ENCODE data around the gene MGLL. TPM values are rescaled to one million over a fixed set of nuclear protein-coding genes. Genes with fewer than 3 reads are reported as not detected.

MGLL gene
- total and polyA plus RNA-seq, 9 of the 15 experiments (the other 6 are each of a cell fraction or from before 2014, with no cell fraction given), result 0.12 to 0.32 (median 0.18) TPM; not detected in 6

GRCh38 chr3:127665586-127665985 lies 156.7 kb downstream of the MGLL start:
- Histone ChIP-seq H3K79me2 (ENCODE audit: control insufficient read depth, insufficient read depth, low read length) (no peaks in the 10 kb centered on the region), H3K9ac (ENCODE audit: insufficient read depth in 1 of 2, low read depth in 2 of 2, low read length in 2 of 2) (no peak overlapping the region), H3K4me2 (ENCODE audit: insufficient read depth, low read length) (no peak overlapping the region), H3K27me3 (ENCODE audit: control insufficient read depth in 2 of 2, insufficient read depth in 2 of 2, low read length in 2 of 2) (no peaks in the 10 kb centered on the region), H3K9me1 (ENCODE audit: control insufficient read depth, insufficient read depth, low read length) (no peaks in the 10 kb centered on the region), H2AFZ (ENCODE audit: low read depth, low read length) (no peak overlapping the region), H3K36me3 (ENCODE audit: control insufficient read depth, insufficient read depth, low read length) (peaks cover 41% of the 10 kb centered on the region; the same call in 1 of the 3 replicates), H3K4me1 (replicated peaks in 1 of 2; ENCODE audit: control insufficient read depth in 2 of 2, insufficient read depth in 2 of 2, low read length in 2 of 2) (no peaks in the 10 kb centered on the region; a peak in 1 of 5 replicates), H3K4me3 (no peak overlapping the region), H3K27ac (ENCODE audit: extremely low read depth, low read depth, low read length) (no peak overlapping the region), H4K20me1 (replicated peaks; ENCODE audit: control insufficient read depth, insufficient read depth, low read length) (no peaks in the 10 kb centered on the region), H3K9me3 (replicated peaks; ENCODE audit: control insufficient read depth, insufficient read depth, low read depth, low read length) (no peaks in the 10 kb centered on the region)
- in situ Hi-C loops (cut with MboI), result no loop called here
- ChIA-PET CTCF (ENCODE audit: low intra/inter-chr PET ratio) (no interaction called here), POLR2A (no interaction called here)
- no peak for DNase-seq (ENCODE audit: extremely low read depth in 1 of 4, low spot score in 3 of 4)
- no TSS peak for BruUV-seq (replicated peaks)
- 89% methylated on average over 2 of the region's 3 CpGs for WGBS (ENCODE audit: insufficient coverage, low coverage, missing lambda C conversion rate)
- no peak for ATAC-seq
- no peak for FAIRE-seq
- intact Hi-C loops (cut with micrococcal nuclease), result no loop called here
- TF ChIP-seq GATAD2B (IDR thresholded peaks at IDR 0.05; ENCODE audit: borderline replicate concordance) (no peak), CEBPG (CRISPR knock-in tag; IDR thresholded peaks at IDR 0.05) (no peak), CEBPG (tag; conservative IDR thresholded peaks at IDR 0.05 in 1 of 2, IDR thresholded peaks at IDR 0.05 in 1 of 2) (no peak), XRCC3 (IDR thresholded peaks at IDR 0.05) (no peak), RERE (CRISPR knock-in tag; IDR thresholded peaks at IDR 0.05; ENCODE audit: borderline replicate concordance) (no peak), RFX1 (IDR thresholded peaks at IDR 0.05) (no peak), MYC (IDR thresholded peaks at IDR 0.05; ENCODE audit: low read depth, low read length) (no peak), MYC (CRISPR knock-in tag; IDR thresholded peaks at IDR 0.05; ENCODE audit: borderline replicate concordance, low read depth) (no peak), POLR2G (IDR thresholded peaks at IDR 0.05; ENCODE audit: low read depth, low read length) (no peak), ZNF24 (IDR thresholded peaks at IDR 0.05) (no peak), SIN3B (IDR thresholded peaks at IDR 0.05; ENCODE audit: low read depth) (no peak), CBX1 (IDR thresholded peaks at IDR 0.05; ENCODE audit: low read depth) (no peak), CAMTA2 (CRISPR knock-in tag; conservative IDR thresholded peaks at IDR 0.05) (no peak), LEF1 (IDR thresholded peaks at IDR 0.05) (no peak), MCM2 (IDR thresholded peaks at IDR 0.05; ENCODE audit: low read depth) (no peak), KDM5B (IDR thresholded peaks at IDR 0.05; ENCODE audit: insufficient replicate concordance, low read depth, low read length) (no peak), CHD4 (IDR thresholded peaks at IDR 0.05; ENCODE audit: insufficient read depth, insufficient replicate concordance, low read depth, low read length, poor library complexity, severe bottlenecking) (no peak)
